ENCODE results near the gene ELF4. TPM values are rescaled to one million over a fixed set of nuclear protein-coding genes. Genes with fewer than 3 reads are reported as not detected.

ELF4 gene
- total and polyA plus RNA-seq, 2 donors from 2014 or later: 2.6 to 18.0 TPM

- Histone ChIP-seq H3K36me3 (ENCODE audit: control insufficient read depth in 2 of 3, insufficient read depth in 3 of 3, low read length in 3 of 3) (no peaks in the 10 kb centered on the region), H3K4me1 (ENCODE audit: control insufficient read depth in 2 of 3, insufficient read depth in 2 of 3, low read depth in 1 of 3, low read length in 3 of 3) (no peaks in the 10 kb centered on the region), H3K9ac (ENCODE audit: low read length in 3 of 3) (no peak overlapping the region), H3K27me3 (ENCODE audit: control insufficient read depth, insufficient read depth, low read length) (no peaks in the 10 kb centered on the region), H3K4me3 (ENCODE audit: low read length in 3 of 3) (no peak overlapping the region), H3K9me3 (ENCODE audit: control insufficient read depth in 2 of 3, insufficient read depth in 1 of 3, low read length in 3 of 3) (no peaks in the 10 kb centered on the region), H3K27ac (ENCODE audit: low read depth in 2 of 2, low read length in 2 of 2) (no peak overlapping the region)
- no peak for TF ChIP-seq CTCF (IDR thresholded peaks at IDR 0.05; ENCODE audit: borderline replicate concordance, extremely low read depth, insufficient read depth)
- intact Hi-C loops (cut with DNase I): no loop called here
- FAIRE-seq: no peak
- DNase-seq: no peak
Measured at GRCh38 chrX:130155564-130155963, 45.3 kb upstream of the ELF4 start.

- no peak for TF ChIP-seq CTCF (IDR thresholded peaks at IDR 0.05; ENCODE audit: borderline replicate concordance, extremely low read depth, insufficient read depth)
- Histone ChIP-seq H3K36me3 (ENCODE audit: control insufficient read depth in 2 of 3, insufficient read depth in 3 of 3, low read length in 3 of 3) (peaks cover 0 to 14% (median 14%) of the 10 kb centered on the region in 3 donors), H3K4me3 (ENCODE audit: low read length in 3 of 3) (no peak overlapping the region), H3K9me3 (ENCODE audit: control insufficient read depth in 2 of 3, insufficient read depth in 1 of 3, low read length in 3 of 3) (peaks cover 0 to 1% (median 0%) of the 10 kb centered on the region in 3 donors), H3K27me3 (ENCODE audit: control insufficient read depth, insufficient read depth, low read length) (no peaks in the 10 kb centered on the region), H3K4me1 (ENCODE audit: control insufficient read depth in 2 of 3, insufficient read depth in 2 of 3, low read depth in 1 of 3, low read length in 3 of 3) (no peaks in the 10 kb centered on the region), H3K9ac (ENCODE audit: low read length in 3 of 3) (no peak overlapping the region), H3K27ac (ENCODE audit: low read depth in 2 of 2, low read length in 2 of 2) (no peak overlapping the region)
- DNase-seq (no peak), FAIRE-seq (no peak)
- intact Hi-C loops (cut with DNase I): loop anchor here (10.0 kb wide), 1 partner anchor 73 kb away; no protein-coding TSS in a partner anchor
Measured at GRCh38 chrX:130147631-130148030, 37.3 kb upstream of the ELF4 start.

GRCh38 chrX:130145123-130145522 is 34.8 kb upstream of the ELF4 start:
- Histone ChIP-seq H3K27me3 (ENCODE audit: control insufficient read depth, insufficient read depth, low read length) (no peaks in the 10 kb centered on the region), H3K4me1 (ENCODE audit: control insufficient read depth in 2 of 3, insufficient read depth in 2 of 3, low read depth in 1 of 3, low read length in 3 of 3) (no peaks in the 10 kb centered on the region), H3K4me3 (ENCODE audit: low read length in 3 of 3) (no peak overlapping the region), H3K36me3 (ENCODE audit: control insufficient read depth in 2 of 3, insufficient read depth in 3 of 3, low read length in 3 of 3) (peaks cover 0 to 25% (median 15%) of the 10 kb centered on the region in 3 donors), H3K9me3 (ENCODE audit: control insufficient read depth in 2 of 3, insufficient read depth in 1 of 3, low read length in 3 of 3) (peaks cover 0 to 1% (median 0%) of the 10 kb centered on the region in 3 donors), H3K27ac (ENCODE audit: low read depth in 2 of 2, low read length in 2 of 2) (no peak overlapping the region), H3K9ac (ENCODE audit: low read length in 3 of 3) (no peak overlapping the region)
- TF ChIP-seq CTCF (IDR thresholded peaks at IDR 0.05; ENCODE audit: borderline replicate concordance, extremely low read depth, insufficient read depth): no peak
- FAIRE-seq (no peak), DNase-seq (no peak)
- intact Hi-C loops (cut with DNase I): loop anchor here (10.0 kb wide), 1 partner anchor 70 kb away; no protein-coding TSS in a partner anchor

- peaks cover 0 to 1% (median 0%) of the 10 kb centered on the region in 3 donors for H3K9me3 ChIP-seq (ENCODE audit: control insufficient read depth in 2 of 3, insufficient read depth in 1 of 3, low read length in 3 of 3)
- H3K4me1 ChIP-seq (ENCODE audit: control insufficient read depth in 2 of 3, insufficient read depth in 2 of 3, low read depth in 1 of 3, low read length in 3 of 3): no peaks in the 10 kb centered on the region
- intact Hi-C loops (cut with DNase I): loop anchor here (10.0 kb wide), 1 partner anchor 70 kb away; no protein-coding TSS in a partner anchor
- DNase-seq (no peak), FAIRE-seq (no peak)
- H3K36me3 ChIP-seq (ENCODE audit: control insufficient read depth in 2 of 3, insufficient read depth in 3 of 3, low read length in 3 of 3): peaks cover 0 to 28% (median 18%) of the 10 kb centered on the region in 3 donors
- no peak overlapping the region for H3K4me3 ChIP-seq (ENCODE audit: low read length in 3 of 3)
- no peaks in the 10 kb centered on the region for H3K27me3 ChIP-seq (ENCODE audit: control insufficient read depth, insufficient read depth, low read length)
- H3K9ac ChIP-seq (ENCODE audit: low read length in 3 of 3): no peak overlapping the region
- no peak overlapping the region for H3K27ac ChIP-seq (ENCODE audit: low read depth in 2 of 2, low read length in 2 of 2)
- TF ChIP-seq CTCF (IDR thresholded peaks at IDR 0.05; ENCODE audit: borderline replicate concordance, extremely low read depth, insufficient read depth): no peak
Measured at GRCh38 chrX:130144509-130144908, 34.2 kb upstream of the ELF4 start.
